ACHN (cell line): Measurements from ENCODE around the gene GDNF.

Source experiments
- DNase-seq: peaks from one replicate; pipeline ENCODE4 v3.0.0-alpha.2; 2015
- in situ Hi-C: cut with HindIII; loops from 2 replicates; pipeline ENCODE4 v1.10.0; 2017; ENCODE audit warnings: low sequenced_read_pairs, low pct_ligation_motif_present, low pct_unique_long_range_greater_than_20kb

The GDNF gene

DNA sequence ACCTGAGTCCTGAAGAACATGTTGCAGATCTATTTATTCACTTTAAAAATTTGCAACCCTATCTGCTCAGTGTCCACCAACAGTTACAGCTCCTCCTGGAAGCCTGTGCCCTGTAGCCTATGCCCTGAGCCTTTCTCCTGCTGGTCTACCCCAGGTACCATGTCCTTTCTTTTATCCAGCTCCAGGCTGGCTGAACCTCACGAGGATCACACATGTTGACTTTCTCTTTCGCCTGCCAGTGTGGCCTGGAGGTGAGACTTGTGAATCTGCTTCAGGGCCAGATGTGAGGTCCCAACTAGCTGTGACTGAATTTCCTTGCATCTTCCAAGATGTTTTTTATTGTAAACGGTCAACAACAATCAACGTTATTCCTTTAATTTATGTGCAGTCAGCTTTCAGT is 70.7 kb downstream of the GDNF start:
- in situ Hi-C loops = no loop called here
- DNase-seq = no peak

DNA sequence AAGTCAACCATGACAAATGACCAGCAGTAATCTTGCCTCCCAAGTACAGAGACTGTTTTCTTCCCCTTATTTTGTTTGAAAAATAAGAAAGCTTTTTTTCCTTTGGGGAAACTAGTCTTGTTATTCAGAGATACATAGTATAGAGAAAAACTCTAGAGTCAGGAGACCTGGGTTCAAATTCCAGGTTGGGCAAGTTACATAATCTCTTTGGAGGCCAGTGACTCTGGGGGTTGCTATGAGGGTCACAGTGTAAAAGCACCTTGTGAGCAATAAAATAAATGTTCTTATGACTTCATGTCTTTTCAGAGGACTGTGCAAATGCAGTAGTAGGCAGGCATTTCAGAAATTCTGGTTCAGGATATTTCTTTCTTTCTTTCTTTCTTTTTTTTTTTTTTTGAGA is 71.5 kb downstream of the GDNF start:
- no peak for DNase-seq
- in situ Hi-C loops = no loop called here

DNA sequence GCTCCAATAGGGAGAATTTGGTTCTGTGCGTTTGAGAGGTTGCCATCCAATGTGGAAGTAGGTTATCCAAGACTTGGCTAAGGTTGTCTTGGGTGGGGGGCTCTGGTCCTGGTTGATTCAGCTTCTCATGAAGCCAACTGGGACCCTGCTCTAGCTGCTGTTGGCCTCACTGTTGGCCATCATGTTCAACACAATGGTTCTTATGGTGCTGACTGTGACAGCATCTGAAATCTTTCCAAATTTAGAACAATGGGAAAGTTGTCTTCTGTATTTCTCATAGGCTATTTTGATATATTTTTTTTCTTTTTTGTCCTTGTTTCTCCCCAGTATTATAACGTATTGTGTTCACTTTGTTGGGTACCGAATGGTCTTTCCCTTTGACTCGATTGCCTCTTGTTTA is 71.9 kb downstream of the GDNF start:
- DNase-seq = no peak
- in situ Hi-C loops = no loop called here

DNA sequence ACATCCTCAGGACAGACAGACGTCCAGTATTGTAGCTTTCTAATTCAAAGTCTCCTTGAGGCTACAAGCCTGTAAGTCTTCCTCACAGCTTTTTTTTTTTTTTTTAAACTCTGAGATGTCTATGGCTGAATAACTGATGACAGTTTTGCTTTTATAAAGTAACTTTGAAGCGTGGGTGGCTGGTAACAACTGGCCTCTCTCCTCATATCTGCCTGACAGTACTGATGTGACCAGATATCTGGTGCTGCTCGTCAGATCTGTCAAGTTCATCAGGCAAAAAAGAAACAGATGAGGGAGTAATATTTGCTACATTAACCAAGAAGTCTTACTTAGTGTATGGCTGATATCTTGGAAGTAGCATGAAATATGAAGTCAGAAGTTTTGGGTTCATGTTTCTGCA is 72.6 kb downstream of the GDNF start:
- no peak for DNase-seq

More for the DNA sequence above, 72.6 kb downstream of the GDNF start:
- in situ Hi-C loops = no loop called here
